GM10248 (cell line): Measurements from ENCODE around the gene MIGA2.

Experiments used
- CTCF ChIA-PET: fragments of 300-600 bp; sonication (Branson Sonifier 250); formaldehyde crosslinking; extraction: SDS; loops from one replicate; lab custom pipeline; 2021; ENCODE audit warnings: antibody characterized with exemption; lab: Yijun Ruan, JAX
- POLR2A ChIA-PET: fragments of 350-650 bp; sonication (Branson Sonifier 250); formaldehyde crosslinking; extraction: SDS; loops from one replicate; lab custom pipeline; 2020; ENCODE audit warnings: antibody characterized with exemption; lab: Yijun Ruan, JAX
- DNase-seq: peaks from one replicate; pipeline ENCODE4 v3.0.0; 2012; ENCODE audit errors: extremely low spot score
- CTCF ChIP-seq: IDR thresholded peaks from 2 replicates; pipeline ENCODE4 v1.5.1; 2012; ENCODE audit warnings: mild to moderate bottlenecking, low read depth; ENCODE audit errors: extremely low read depth, missing control alignments, control extremely low read depth

MIGA2 gene

GRCh38 chr9:129007035-129007765 is 29.2 kb upstream of the MIGA2 start:
- CTCF ChIA-PET: interaction anchor here (1.8 to 4.1 kb wide), 5 partner anchors 10 to 23 kb away, joined by 4 to 22 read pairs (median 7); partner anchors contain the start of gene SH3GLB2
- TF ChIP-seq CTCF: no peak
- POLR2A ChIA-PET: no interaction called here
- no peak for DNase-seq

DNA sequence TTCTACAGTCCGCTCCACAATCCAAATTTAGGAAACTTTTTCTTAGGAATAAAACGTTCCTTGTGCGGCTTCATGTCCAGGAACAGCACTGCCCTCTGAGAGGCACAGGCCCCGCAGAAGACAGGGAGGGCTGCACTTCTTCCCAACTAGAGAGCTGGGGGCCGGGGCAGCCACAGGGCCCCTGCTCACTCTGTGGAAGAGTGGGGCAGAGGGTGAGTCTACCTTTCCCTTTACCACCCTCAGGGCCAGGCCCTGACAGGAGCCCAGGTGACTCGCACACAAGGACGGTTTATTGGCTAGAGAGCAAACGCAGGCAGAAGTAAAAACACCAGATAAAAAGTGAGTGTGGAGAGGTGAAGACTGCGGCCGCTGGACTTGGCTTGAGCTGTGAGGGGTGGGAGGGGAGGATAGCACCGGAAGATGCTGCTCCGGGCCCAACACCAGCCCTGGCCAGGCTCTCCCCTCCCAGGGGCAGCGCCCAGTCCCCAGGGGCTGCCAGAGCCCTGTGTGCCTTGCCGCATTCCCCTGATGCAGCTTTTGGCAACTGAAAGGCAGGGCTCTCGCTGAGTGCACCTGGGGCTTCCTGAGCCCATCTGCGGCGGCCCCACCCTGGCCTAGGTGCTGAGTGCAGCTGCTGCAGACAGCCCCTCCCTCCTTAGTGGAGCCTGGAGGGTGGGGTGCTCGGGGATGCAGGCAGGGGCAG is 28.5 kb upstream of the MIGA2 start:
- DNase-seq: no peak
- CTCF ChIA-PET: interaction anchor here (1.1 to 4.1 kb wide), 5 partner anchors 12 to 22 kb away, joined by 4 to 22 read pairs (median 6); partner anchors contain the start of gene SH3GLB2
- POLR2A ChIA-PET: no interaction called here
- TF ChIP-seq CTCF: no peak

- DNase-seq: no peak
- ChIA-PET POLR2A (no interaction called here), CTCF (interaction anchor here (1.1 to 4.1 kb wide), 4 partner anchors 12 to 20 kb away, joined by 4 to 22 read pairs (median 7); partner anchors contain the start of gene SH3GLB2)
- no peak for TF ChIP-seq CTCF
Measured at GRCh38 chr9:129008469-129008965, 27.9 kb upstream of the MIGA2 start.

GRCh38 chr9:129008986-129009583 is 27.3 kb upstream of the MIGA2 start:
- POLR2A ChIA-PET: no interaction called here
- no peak for TF ChIP-seq CTCF
- CTCF ChIA-PET: interaction anchor here (1.1 to 4.1 kb wide), 2 partner anchors 11 to 14 kb away, joined by 4 to 22 read pairs; no protein-coding TSS in a partner anchor
- no peak for DNase-seq

DNA sequence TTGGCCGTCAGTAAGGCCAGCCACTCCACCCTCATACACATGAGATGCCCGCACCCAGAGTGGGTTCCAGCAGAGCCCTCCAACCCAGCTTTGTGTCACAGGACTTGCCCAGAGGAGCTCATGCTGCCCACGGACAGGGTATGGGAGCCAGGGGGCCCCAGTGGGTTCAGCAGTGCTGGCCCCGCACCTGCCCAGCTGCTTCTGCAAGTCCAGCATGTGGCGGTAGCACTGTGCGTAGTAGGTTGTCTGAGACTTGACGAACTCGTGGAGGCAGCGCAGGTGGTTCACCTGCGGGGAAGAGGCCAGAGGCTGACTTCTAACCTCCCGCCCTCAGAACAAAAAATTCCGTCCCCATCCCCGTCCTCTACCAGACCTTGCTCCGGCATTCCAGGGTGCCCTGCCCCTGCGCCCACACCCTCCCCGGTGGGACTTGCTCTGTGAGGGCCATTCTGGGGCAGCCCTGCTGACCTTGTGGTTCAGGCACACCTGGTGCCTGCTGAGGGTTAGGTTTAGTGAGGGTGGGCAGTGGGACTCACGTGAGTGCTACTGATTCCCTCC is 26.8 kb upstream of the MIGA2 start:
- DNase-seq: no peak
- CTCF ChIA-PET: interaction anchor here (4.1 kb wide), 1 partner anchor 10 kb away, joined by 22 read pairs; no protein-coding TSS in a partner anchor
- TF ChIP-seq CTCF: no peak
- POLR2A ChIA-PET: no interaction called here

GRCh38 chr9:129010267-129010975 is 26.0 kb upstream of the MIGA2 start:
- TF ChIP-seq CTCF: no peak
- DNase-seq: no peak
- CTCF ChIA-PET: interaction anchor here (1.0 to 4.1 kb wide), 2 partner anchors 10 to 18 kb away, joined by 3 to 22 read pairs; partner anchors contain the start of gene SH3GLB2
- POLR2A ChIA-PET: no interaction called here
